Superior temporal gyrus (tissue), 1 donor: Measurements from ENCODE around the gene CFAP92.

ENCODE experiments used
- DNase-seq: peaks from one replicate; pipeline ENCODE4 v3.0.0-alpha.2; 2016; ENCODE audit errors: extremely low spot score

CFAP92 gene

DNA sequence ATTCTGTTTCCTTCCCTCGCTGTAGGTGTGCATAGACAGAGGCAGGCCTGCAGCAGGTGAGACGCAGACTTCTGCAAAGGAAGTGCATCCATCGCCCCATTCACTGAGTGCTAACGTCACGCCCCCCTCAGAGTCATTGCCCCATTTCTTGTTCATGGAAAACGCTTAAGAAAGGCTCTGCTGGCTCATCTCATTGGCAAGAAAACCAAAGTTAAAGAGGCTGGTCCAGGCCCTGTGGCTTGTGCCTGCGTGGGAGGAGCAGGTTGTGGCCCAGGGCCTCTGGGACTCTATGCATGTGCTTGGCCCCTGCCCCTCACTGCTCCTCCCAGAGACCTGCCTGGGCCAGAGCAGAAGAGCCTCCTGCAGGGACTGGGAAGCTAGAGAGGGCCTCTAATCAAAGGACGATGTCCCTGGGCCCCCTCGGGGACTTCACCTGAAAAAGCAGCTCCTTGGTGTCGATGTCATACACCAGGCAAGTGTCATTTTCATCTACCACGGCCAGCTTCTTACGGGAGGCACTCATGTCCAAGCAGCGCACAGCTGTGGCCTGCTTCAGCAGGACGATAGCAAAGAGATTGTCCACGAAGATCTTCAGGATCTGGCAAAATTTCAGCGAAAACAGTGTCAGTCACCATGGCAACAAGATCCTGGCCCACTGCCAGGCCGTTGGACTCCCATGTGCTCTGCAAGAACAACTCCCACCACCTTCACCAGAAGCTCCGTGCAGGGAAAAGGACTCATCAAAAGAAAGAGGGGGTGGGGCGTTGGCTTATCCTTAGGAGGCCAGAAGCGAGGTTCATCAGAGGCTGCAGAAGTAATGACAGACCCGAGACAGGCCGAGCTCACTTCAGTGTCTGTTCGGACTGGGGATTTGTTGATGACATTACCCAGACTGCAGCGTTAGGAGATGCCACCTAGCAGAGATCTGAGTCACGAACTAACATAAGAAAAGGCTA is 128.7 kb downstream of the CFAP92 start:
- peak; percentile 54 for DNase-seq

- peak; percentile 67 for DNase-seq
These were observed 129.5 kb downstream of the CFAP92 start for GRCh38 chr3:128864351-128864811.

DNA sequence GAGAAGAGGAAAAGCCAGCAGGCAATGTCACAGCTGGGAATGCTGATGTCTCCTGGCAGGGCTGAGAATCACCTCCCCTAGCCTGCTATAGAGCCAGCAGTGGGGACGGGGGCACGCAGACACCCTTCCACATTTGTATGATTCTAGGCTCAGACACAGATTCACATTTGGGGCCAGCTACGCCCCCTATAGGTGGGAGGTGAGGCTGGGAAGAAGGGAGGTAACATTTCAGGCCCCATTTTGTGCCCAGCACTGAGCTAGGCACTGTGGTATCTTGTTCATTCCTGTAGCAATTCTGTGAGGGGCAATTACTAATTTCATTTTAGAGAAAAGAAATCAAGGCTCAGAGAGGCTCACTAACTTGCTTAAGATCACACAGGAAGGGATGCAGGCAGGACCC is 130.3 kb downstream of the CFAP92 start:
- no peak for DNase-seq

- DNase-seq, result no peak
These were observed 132.4 kb downstream of the CFAP92 start for GRCh38 chr3:128861491-128861890.
